Activated naive CD8-positive, alpha-beta T cell (primary cell): ENCODE results near the gene PLCG2.

Source experiments
- H3K27ac Mint-ChIP-seq: one replicate; pipeline ENCODE4 v1.8.0; 2021; ENCODE audit warnings: mixed read lengths
- H3K27me3 Mint-ChIP-seq: one replicate; pipeline ENCODE4 v1.8.0; 2021; ENCODE audit warnings: mixed read lengths
- H3K36me3 Mint-ChIP-seq: one replicate; pipeline ENCODE4 v1.8.0; 2021; ENCODE audit warnings: mixed read lengths
- H3K4me1 Mint-ChIP-seq: one replicate; pipeline ENCODE4 v1.8.0; 2021; ENCODE audit warnings: low read depth, mixed read lengths
- H3K4me3 Mint-ChIP-seq: one replicate; pipeline ENCODE4 v1.8.0; 2021; ENCODE audit warnings: mild to moderate bottlenecking, mixed read lengths
- H3K9me3 Mint-ChIP-seq: one replicate; pipeline ENCODE4 v1.8.0; 2021; ENCODE audit warnings: low read depth, mixed read lengths

The PLCG2 gene

DNA sequence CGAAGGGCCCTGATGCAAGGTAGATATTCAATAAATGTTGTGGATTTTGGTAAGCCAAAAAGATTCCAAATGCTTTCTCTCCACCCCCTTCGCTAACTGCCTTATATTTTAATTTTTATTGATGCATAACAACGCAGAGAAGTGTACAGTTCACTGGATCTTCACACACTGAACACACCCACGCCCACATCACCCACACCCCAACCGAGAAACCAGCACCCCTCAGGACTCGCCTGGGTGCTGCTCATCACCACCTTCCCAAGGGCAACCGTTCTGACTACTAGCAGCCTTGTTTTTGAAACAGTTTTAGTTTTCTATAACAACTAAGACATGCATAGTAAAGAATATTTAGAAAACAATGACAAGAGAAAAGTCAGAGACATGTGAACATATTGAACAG lies 9.1 kb upstream of the PLCG2 start:
- Mint-ChIP-seq H3K36me3 (no peaks in the 10 kb centered on the region), H3K9me3 (no peaks in the 10 kb centered on the region), H3K27me3 (no peaks in the 10 kb centered on the region), H3K4me1 (no peaks in the 10 kb centered on the region), H3K27ac (no peak overlapping the region), H3K4me3 (no peak overlapping the region)

GRCh38 chr16:81774348-81774747 lies 4.7 kb upstream of the PLCG2 start:
- Mint-ChIP-seq H3K36me3 (no peaks in the 10 kb centered on the region), H3K27me3 (peaks cover 11% of the 10 kb centered on the region), H3K4me1 (peaks cover 3% of the 10 kb centered on the region), H3K27ac (no peak overlapping the region), H3K4me3 (no peak overlapping the region), H3K9me3 (no peaks in the 10 kb centered on the region)

GRCh38 chr16:81775570-81775969 lies 3.5 kb upstream of the PLCG2 start:
- H3K27me3 Mint-ChIP-seq: peaks cover 20% of the 10 kb centered on the region
- no peaks in the 10 kb centered on the region for H3K36me3 Mint-ChIP-seq
- H3K9me3 Mint-ChIP-seq: no peaks in the 10 kb centered on the region
- peaks cover 10% of the 10 kb centered on the region for H3K4me1 Mint-ChIP-seq
- H3K27ac Mint-ChIP-seq: no peak overlapping the region
- no peak overlapping the region for H3K4me3 Mint-ChIP-seq

- Mint-ChIP-seq H3K9me3 (no peaks in the 10 kb centered on the region), H3K36me3 (no peaks in the 10 kb centered on the region), H3K27me3 (peaks cover 28% of the 10 kb centered on the region), H3K4me3 (peak overlapping the region; percentile 86), H3K27ac (no peak overlapping the region), H3K4me1 (peaks cover 10% of the 10 kb centered on the region)
Observed at GRCh38 chr16:81778231-81778630, 860 bp upstream of the PLCG2 start.

GRCh38 chr16:81779536-81780320 lies 637 bp downstream of the PLCG2 start:
- peak overlapping the region; percentile 87 for H3K4me3 Mint-ChIP-seq
- H3K36me3 Mint-ChIP-seq: no peaks in the 10 kb centered on the region
- no peaks in the 10 kb centered on the region for H3K9me3 Mint-ChIP-seq
- H3K27me3 Mint-ChIP-seq: peaks cover 28% of the 10 kb centered on the region
- no peak overlapping the region for H3K27ac Mint-ChIP-seq
- peaks cover 10% of the 10 kb centered on the region for H3K4me1 Mint-ChIP-seq

DNA sequence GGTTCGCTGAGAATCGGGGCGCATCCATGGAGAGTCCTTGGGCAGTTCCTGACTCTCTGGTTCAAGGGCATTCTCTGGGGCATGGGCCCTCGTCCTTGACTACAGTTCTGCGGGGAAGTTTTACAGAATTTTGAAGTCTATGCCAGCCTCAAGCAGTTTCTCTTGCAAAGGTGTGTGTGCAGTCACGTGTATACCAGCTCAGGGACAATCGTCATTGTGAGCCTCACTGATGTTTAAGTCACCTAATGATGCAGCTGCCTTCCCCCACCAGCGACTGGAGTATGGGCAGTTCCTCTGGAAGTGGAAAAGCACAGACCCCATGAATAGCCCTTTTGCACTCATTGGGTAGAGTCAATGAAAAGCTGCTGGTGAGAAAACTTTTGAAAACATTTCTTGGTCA lies 1.3 kb downstream of the PLCG2 start:
- H3K9me3 Mint-ChIP-seq: no peaks in the 10 kb centered on the region
- H3K36me3 Mint-ChIP-seq: no peaks in the 10 kb centered on the region
- peaks cover 10% of the 10 kb centered on the region for H3K4me1 Mint-ChIP-seq
- H3K27me3 Mint-ChIP-seq: peaks cover 28% of the 10 kb centered on the region
- peak overlapping the region; percentile 87 for H3K4me3 Mint-ChIP-seq
- H3K27ac Mint-ChIP-seq: no peak overlapping the region

DNA sequence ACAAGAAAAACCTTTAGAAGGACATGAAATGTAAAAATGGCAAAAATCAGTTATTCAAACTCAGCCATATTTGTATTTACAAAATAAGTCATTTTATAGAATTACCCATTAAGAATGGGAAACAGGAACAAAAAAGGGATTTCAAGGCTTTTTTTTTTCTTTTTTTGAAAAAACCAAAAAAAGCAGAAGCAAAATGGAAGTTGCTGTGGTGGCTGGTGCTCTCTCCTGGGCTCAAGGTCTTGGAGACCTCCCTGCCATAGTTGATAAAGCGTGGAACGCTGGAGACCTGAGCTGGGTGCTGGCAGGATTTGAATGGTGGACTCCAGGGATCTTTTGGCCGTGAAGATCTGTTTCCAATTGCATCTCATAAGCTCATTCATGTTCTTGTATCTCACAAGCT lies 3.1 kb downstream of the PLCG2 start:
- H3K4me1 Mint-ChIP-seq: peaks cover 10% of the 10 kb centered on the region
- no peaks in the 10 kb centered on the region for H3K36me3 Mint-ChIP-seq
- H3K27ac Mint-ChIP-seq: no peak overlapping the region
- no peak overlapping the region for H3K4me3 Mint-ChIP-seq
- no peaks in the 10 kb centered on the region for H3K9me3 Mint-ChIP-seq
- peaks cover 26% of the 10 kb centered on the region for H3K27me3 Mint-ChIP-seq

DNA sequence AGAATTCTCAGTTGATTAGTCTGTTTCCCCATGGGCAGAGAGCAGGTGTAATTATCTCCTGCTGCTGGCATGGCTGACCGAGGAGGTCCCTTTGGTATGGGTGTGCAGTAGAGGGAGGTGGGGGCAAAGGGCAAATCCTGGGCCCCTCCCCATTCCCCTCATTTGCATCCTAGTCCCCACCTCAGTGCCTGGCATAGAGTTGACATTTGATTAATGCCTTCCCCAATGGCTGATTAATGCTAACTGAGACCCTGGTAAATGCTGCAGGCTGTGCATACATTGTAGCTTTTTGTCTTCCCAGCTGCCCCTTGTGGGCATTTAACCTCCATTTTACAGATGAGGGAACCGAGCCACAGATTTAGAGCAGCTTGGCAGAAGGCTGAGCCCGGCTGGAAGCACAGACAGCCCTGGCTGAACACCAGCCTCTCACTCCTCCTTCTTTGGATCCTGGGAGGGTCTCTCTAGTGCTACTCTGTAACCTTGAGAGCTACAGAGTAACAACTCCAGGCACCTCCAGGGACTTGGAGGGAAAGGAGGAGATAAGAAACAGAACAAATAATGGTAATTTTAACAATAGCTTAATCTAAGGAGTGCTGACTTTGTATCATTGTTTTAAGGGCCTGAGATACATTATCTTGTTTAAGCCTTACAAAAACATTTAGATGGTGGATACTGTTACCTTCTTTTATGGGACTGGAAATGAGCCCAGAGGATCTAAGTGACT lies 5.1 kb downstream of the PLCG2 start:
- Mint-ChIP-seq H3K4me3 (no peak overlapping the region), H3K4me1 (peaks cover 7% of the 10 kb centered on the region), H3K9me3 (no peaks in the 10 kb centered on the region), H3K27ac (no peak overlapping the region), H3K36me3 (no peaks in the 10 kb centered on the region), H3K27me3 (peaks cover 17% of the 10 kb centered on the region)

GRCh38 chr16:81785138-81785924 lies 6.2 kb downstream of the PLCG2 start:
- Mint-ChIP-seq H3K27me3 (peaks cover 11% of the 10 kb centered on the region), H3K27ac (no peak overlapping the region), H3K4me1 (peaks cover 2% of the 10 kb centered on the region), H3K36me3 (no peaks in the 10 kb centered on the region), H3K9me3 (no peaks in the 10 kb centered on the region), H3K4me3 (no peak overlapping the region)

GRCh38 chr16:81786321-81786720 lies 7.2 kb downstream of the PLCG2 start:
- H3K4me1 Mint-ChIP-seq: no peaks in the 10 kb centered on the region
- H3K27me3 Mint-ChIP-seq: peaks cover 3% of the 10 kb centered on the region
- H3K36me3 Mint-ChIP-seq: no peaks in the 10 kb centered on the region
- H3K9me3 Mint-ChIP-seq: no peaks in the 10 kb centered on the region
- no peak overlapping the region for H3K4me3 Mint-ChIP-seq
- no peak overlapping the region for H3K27ac Mint-ChIP-seq

GRCh38 chr16:81786868-81787267 lies 7.8 kb downstream of the PLCG2 start:
- Mint-ChIP-seq H3K4me1 (no peaks in the 10 kb centered on the region), H3K9me3 (no peaks in the 10 kb centered on the region), H3K4me3 (no peak overlapping the region), H3K36me3 (no peaks in the 10 kb centered on the region), H3K27me3 (no peaks in the 10 kb centered on the region), H3K27ac (no peak overlapping the region)

DNA sequence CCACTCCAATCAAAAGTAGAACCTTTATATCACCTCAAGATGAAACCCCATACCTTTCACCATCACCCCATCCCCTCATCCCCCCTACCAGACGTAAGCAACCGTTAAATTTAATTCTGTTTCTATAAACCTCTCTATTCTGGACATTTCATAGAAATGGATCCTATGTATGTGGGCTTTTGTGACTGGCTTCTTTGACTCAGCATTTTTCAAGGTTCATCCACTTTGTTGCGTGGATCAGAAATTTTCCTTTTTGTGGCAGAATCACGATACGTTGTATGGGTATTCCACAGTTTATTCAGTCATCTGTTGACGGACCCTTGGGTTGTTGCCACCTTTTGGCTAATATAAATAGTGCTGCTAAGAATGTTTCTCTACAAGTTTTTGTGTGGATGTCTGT lies 8.6 kb downstream of the PLCG2 start:
- H3K27me3 Mint-ChIP-seq: no peaks in the 10 kb centered on the region
- H3K36me3 Mint-ChIP-seq: no peaks in the 10 kb centered on the region
- H3K27ac Mint-ChIP-seq: no peak overlapping the region
- no peaks in the 10 kb centered on the region for H3K4me1 Mint-ChIP-seq
- H3K4me3 Mint-ChIP-seq: no peak overlapping the region
- no peaks in the 10 kb centered on the region for H3K9me3 Mint-ChIP-seq

DNA sequence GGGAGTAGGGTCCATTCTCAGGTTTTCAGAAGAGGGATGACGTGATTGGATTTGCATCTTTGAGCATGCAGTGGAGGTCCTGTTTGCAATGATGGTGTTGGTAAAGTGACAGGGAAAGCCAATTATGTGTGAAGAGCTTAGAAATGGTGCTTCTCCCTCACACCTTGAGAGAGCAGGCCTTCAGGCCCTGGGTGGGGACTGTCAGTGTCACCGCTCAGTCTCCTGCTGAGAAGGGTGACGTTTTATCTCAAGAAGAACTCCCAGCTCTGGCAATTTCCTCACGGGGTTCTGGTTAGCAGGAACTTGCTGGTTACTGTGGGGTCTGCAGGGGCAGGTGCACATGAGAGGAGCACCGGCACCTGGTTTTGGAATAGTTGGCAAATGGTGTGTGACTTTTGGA lies 11.2 kb downstream of the PLCG2 start:
- Mint-ChIP-seq H3K4me1 (no peaks in the 10 kb centered on the region), H3K9me3 (no peaks in the 10 kb centered on the region), H3K4me3 (no peak overlapping the region), H3K27me3 (no peaks in the 10 kb centered on the region), H3K27ac (no peak overlapping the region), H3K36me3 (no peaks in the 10 kb centered on the region)

GRCh38 chr16:81790830-81791435 lies 11.8 kb downstream of the PLCG2 start:
- Mint-ChIP-seq H3K4me3 (no peak overlapping the region), H3K36me3 (no peaks in the 10 kb centered on the region), H3K27me3 (no peaks in the 10 kb centered on the region), H3K27ac (no peak overlapping the region), H3K4me1 (no peaks in the 10 kb centered on the region), H3K9me3 (no peaks in the 10 kb centered on the region)

GRCh38 chr16:81792828-81793227 lies 13.7 kb downstream of the PLCG2 start:
- Mint-ChIP-seq H3K4me1 (no peaks in the 10 kb centered on the region), H3K27ac (no peak overlapping the region), H3K36me3 (no peaks in the 10 kb centered on the region), H3K27me3 (no peaks in the 10 kb centered on the region), H3K9me3 (no peaks in the 10 kb centered on the region), H3K4me3 (no peak overlapping the region)
